IMR-90 (cell line): ENCODE measurements around the gene ZNFX1.

Source experiments
- BHLHE40 ChIP-seq: fragments of 150-350 bp; IDR thresholded peaks from 2 replicates; pipeline ENCODE4 v1.6.1; 2016; ENCODE audit warnings: mild to moderate bottlenecking, low read depth, low read length
- CEBPB ChIP-seq: IDR thresholded peaks from 2 replicates; pipeline ENCODE4 v1.6.1; 2012; ENCODE audit warnings: low read depth, low read length, improper control_type of control experiment
- CHD1 ChIP-seq: IDR thresholded peaks from 2 replicates; pipeline ENCODE4 v1.6.1; 2012; ENCODE audit warnings: low read depth, low read length, improper control_type of control experiment
- CTCF ChIP-seq: conservative IDR thresholded peaks from 2 replicates; pipeline ENCODE4 v1.5.1; 2012; ENCODE audit warnings: mild to moderate bottlenecking, low read depth, low read length, improper control_type of control experiment
- ELK1 ChIP-seq: fragments of 150-350 bp; IDR thresholded peaks from 2 replicates; pipeline ENCODE4 v1.6.1; 2016; ENCODE audit warnings: low read depth, mild to moderate bottlenecking, low read length, moderate library complexity, borderline replicate concordance
- FOS ChIP-seq: fragments of 150-350 bp; IDR thresholded peaks from 2 replicates; pipeline ENCODE4 v1.6.1; 2016; ENCODE audit warnings: low read depth, low read length
- MAZ ChIP-seq: IDR thresholded peaks from 2 replicates; pipeline ENCODE4 v1.6.1; 2012; ENCODE audit warnings: low read depth, mild to moderate bottlenecking, low read length, improper control_type of control experiment, moderate library complexity, borderline replicate concordance
- MXI1 ChIP-seq: IDR thresholded peaks from 2 replicates; pipeline ENCODE4 v1.6.1; 2012; ENCODE audit warnings: low read depth, mild to moderate bottlenecking, low read length, moderate library complexity, borderline replicate concordance
- POLR2A ChIP-seq: IDR thresholded peaks from 2 replicates; pipeline ENCODE4 v1.6.1; 2012; ENCODE audit warnings: mild to moderate bottlenecking, low read depth, low read length
- RAD21 ChIP-seq: IDR thresholded peaks from 2 replicates; pipeline ENCODE4 v1.6.1; 2012; ENCODE audit warnings: low read length, improper control_type of control experiment
- RCOR1 ChIP-seq: IDR thresholded peaks from 2 replicates; pipeline ENCODE4 v1.6.1; 2012; ENCODE audit warnings: mild to moderate bottlenecking, low read length, improper control_type of control experiment; ENCODE audit not compliant: insufficient replicate concordance
- RFX5 ChIP-seq: IDR thresholded peaks from 2 replicates; pipeline ENCODE4 v1.8.0; 2012; ENCODE audit warnings: low read depth, mild to moderate bottlenecking, low read length, moderate library complexity
- SMC3 ChIP-seq: fragments of 150-350 bp; IDR thresholded peaks from 2 replicates; pipeline ENCODE4 v1.6.1; 2016; ENCODE audit warnings: low read depth, mild to moderate bottlenecking, antibody characterized with exemption, low read length, moderate library complexity
- USF2 ChIP-seq: fragments of 150-350 bp; IDR thresholded peaks from 2 replicates; pipeline ENCODE4 v1.6.1; 2017; ENCODE audit warnings: mild to moderate bottlenecking, antibody characterized with exemption, low read length, low read depth

GRCh38 chr20:49288784-49289696 lies 11.2 kb upstream of the ZNFX1 start:
- no peak for TF ChIP-seq CTCF
- no peak for TF ChIP-seq POLR2A
- no peak for TF ChIP-seq RAD21
- TF ChIP-seq SMC3: no peak
- TF ChIP-seq MXI1: no peak
- TF ChIP-seq USF2: no peak
- TF ChIP-seq MAZ: no peak
- TF ChIP-seq FOS: no peak
- TF ChIP-seq RCOR1: no peak
- no peak for TF ChIP-seq ELK1
- no peak for TF ChIP-seq BHLHE40
- TF ChIP-seq RFX5: no peak
- no peak for TF ChIP-seq CHD1
- no peak for TF ChIP-seq CEBPB
